NCI-H2107 treated with DMSO at 0.1 percent for 48 hours (cell line): ENCODE results near the gene PRR12.

Experiments used
- DNase-seq: peaks from one replicate; lab custom pipeline; 2025; ENCODE audit not compliant: unreplicated experiment; lab: John Stamatoyannopoulos, UW

PRR12 gene

GRCh38 chr19:49590071-49590970 is 661 bp upstream of the PRR12 start:
- DNase-seq = peak; percentile 97

DNA sequence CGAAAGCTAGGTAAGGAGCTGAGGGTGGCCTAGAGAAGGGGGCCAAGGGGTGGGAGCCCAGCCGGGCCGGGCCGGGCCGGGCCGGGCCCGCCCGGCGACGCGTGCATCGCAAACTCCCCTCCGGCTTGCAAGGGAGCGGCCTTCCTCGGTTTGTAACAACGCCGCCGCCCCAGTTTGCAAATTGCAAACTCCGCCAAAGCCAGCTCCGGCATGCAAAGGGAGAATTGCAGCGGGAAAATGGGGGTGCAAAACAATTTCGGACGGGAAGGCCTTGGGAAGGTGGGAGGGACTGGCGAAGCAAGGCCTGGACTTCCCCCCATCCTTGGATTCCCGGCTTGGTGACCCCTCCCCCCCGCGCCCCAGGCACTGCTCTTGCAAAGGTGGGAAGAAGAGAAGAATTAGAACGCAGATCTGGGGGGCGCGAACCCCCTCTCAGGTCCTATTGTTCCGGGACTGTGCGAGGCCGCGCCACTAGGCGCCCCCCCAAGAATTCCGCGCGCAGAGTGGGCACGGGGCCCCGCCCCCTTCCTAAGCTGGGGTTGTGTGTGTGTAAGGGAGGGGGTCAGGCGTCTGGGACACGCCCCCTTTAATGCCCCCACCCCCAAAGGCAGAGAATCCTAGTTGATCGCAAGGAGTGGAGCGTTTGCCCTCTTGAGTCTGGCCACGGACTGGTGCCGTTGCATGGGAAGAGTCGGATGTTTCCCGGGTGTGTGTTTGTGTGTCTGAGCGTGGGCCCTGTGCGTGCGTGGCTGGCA is 926 bp downstream of the PRR12 start:
- DNase-seq = no peak

DNA sequence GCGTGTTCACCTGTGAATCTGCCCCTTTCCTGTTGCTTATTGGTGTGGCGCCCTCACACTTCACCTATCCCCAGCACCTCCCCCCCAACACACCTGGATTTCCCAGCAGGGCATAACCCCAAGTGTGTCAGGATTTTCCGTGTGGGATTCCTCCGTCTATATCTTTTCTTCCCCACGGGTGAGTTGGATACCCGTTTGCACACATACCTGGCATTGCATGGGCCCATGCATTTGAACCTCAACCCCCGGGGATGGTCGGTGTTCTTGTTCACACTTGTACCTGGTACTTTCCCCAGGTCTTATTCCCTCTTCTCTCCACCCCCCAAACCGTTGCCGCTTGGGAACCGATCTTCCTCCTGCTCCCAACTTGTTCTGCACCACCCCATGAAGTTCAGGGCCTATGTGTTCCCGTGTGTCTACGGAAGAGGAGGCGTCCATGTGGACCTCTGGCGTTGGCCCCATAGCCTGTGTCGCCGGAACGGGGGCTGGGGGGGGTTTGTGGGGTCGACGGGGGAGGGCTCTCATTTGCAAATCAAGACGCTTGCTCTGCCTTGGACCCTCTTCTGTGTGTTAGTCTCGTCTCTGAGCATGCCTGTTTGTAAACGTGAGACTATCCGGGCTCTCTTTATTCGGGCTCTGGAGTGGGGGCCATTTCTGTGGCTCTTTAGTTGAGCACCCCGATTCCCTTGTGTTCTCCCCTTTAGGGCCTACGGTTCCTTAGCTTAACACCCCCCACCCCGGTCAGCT is 1.7 kb downstream of the PRR12 start:
- DNase-seq = no peak

DNA sequence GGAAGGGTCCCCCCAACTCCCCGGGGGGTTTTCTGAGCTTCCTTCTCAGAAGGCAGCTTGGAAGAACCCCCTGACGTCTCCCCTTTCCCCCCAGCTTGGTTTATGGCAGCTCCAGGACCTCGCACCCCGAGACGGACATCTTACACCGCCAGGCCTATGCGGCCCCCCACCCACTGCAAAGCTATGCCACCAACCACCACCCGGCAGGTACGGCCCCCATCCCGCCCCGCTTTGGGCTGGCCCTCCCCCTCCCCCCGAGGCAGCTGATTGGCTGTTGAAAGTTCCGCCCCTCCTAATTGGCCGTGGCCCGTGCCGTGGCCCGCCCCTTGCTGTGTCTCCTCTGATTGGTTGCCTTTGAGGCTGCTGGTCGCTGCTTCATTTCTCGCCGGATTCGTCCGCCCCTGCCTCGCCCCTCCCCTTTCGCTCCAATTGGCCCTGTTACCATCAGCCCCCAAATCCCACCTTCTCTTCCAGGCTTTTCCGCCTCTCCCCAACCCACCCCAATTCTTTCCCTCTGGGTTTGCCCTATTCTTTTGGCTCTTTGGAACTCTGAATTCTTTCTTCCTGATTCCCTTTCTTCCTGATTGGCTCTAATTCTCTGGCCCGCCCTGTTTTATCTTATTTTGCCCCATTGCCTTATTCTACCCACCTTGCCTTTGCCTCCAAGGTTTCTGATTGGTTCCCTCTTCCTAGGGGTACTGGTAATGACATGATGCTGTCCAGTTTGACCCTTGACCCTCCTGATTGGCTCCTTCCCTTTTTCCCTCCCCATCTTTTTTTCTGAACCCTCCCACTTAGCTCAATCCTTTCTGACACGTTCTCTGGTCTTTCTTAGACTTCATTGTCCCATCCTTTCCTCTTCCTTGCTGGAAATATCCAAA is 2.5 kb downstream of the PRR12 start:
- peak; percentile 10 for DNase-seq

- DNase-seq = no peak
Measured at GRCh38 chr19:49594157-49594992, 3.4 kb downstream of the PRR12 start.

DNA sequence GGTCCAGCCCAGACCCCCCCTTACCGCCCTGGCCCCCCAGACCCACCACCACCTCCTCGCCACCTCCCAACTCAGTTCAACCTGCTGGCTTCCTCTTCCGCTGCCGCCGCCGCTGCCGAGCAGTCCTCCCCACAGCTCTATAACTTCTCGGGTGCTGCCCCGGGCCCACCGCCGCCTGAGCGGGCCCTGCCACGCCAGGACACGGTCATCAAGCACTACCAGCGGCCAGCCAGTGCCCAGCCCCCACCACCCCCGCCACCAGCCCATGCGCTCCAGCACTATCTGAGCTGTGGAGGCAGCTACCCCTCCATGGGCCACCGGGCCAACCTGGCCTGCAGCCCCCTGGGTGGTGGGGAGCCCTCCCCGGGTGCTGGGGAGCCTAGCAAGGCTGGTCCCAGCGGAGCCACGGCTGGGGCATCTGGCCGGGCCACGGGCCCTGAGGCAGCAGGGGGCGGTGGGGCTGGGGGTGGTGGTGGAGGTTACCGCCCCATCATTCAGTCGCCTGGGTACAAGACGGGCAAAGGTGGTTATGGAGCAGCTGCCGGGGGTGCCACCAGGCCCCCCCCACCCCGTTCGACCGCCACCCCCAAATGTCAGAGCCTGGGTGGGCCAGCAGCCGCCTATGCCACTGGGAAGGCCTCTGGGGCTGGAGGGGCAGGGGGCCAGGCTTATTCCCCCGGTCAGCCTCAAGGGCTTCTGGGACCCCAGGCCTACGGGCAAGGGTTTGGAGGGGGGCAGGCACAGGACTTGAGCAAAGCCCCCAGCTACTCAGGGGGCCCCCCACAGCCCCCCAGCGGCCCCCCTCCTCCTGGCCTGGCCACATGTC is 4.2 kb downstream of the PRR12 start:
- DNase-seq = no peak

- DNase-seq = no peak
Measured at GRCh38 chr19:49595819-49596404, 4.9 kb downstream of the PRR12 start.

- no peak for DNase-seq
Measured at GRCh38 chr19:49596407-49596806, 5.4 kb downstream of the PRR12 start.

GRCh38 chr19:49596954-49597702 is 6.1 kb downstream of the PRR12 start:
- DNase-seq = no peak

DNA sequence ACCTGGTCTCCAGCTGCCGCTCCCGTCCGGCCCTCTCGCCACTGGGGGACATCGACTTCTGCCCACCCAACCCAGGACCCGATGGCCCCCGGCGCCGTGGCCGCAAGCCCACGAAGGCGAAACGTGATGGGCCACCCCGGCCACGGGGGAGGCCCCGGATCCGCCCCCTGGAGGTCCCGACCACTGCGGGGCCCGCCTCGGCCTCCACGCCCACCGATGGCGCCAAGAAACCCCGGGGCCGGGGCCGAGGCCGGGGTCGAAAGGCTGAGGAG is 6.7 kb downstream of the PRR12 start:
- DNase-seq = no peak

DNA sequence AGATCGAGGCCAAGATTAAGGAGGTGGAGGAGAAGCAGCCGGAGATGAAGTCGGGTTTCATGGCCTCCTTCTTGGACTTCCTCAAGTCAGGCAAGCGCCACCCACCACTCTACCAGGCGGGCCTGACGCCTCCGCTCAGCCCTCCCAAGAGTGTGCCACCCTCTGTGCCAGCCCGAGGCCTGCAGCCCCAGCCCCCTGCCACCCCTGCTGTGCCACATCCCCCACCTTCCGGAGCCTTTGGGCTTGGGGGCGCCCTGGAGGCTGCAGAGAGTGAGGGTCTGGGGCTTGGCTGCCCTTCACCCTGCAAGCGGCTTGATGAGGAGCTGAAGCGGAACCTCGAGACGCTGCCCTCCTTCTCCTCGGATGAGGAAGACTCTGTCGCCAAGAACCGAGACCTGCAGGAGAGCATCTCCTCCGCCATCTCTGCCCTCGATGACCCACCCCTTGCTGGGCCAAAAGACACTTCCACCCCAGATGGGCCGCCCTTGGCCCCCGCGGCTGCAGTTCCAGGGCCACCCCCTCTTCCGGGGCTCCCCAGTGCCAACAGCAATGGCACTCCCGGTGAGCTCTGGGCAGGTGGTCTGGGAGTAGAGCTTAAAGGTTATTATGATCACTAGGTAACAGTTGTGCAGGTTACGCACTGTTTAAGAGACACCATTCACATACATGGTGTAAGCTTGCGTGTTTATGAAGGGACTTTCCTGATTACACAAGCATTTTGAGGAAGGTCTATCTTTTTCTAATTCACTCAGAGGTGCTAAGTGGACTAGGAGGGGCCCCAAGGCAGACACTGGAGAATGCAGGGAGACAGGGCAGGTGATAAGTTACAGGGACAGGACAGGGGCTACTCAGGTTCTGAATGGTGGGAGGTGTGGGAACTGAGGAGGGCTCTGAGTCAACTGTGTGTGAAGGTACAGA is 8.7 kb downstream of the PRR12 start:
- no peak for DNase-seq

- DNase-seq = no peak
Measured at GRCh38 chr19:49601482-49602038, 10.6 kb downstream of the PRR12 start.

- DNase-seq = no peak
Measured at GRCh38 chr19:49602806-49603205, 11.8 kb downstream of the PRR12 start.

DNA sequence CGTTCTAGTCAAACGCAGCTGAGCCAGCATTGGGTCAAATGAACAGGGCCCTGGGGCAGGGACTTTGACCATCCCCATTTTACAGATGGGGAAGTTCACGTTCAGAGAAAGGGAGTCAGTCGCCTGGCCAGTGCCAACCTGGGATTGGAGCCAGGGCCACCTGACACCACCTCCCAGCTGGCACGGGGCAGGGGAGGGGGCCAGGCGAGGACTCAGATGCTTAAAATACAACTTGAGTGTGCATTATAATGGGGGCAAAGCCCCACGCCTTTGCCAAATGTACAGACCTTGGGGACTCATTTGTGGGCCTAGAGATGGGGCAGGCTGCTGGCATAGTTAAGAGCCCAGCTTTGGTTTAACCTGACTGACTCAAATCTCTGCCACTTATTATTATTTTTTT is 14.6 kb downstream of the PRR12 start:
- DNase-seq = no peak

- DNase-seq = no peak
Measured at GRCh38 chr19:49609499-49610092, 18.6 kb downstream of the PRR12 start.

DNA sequence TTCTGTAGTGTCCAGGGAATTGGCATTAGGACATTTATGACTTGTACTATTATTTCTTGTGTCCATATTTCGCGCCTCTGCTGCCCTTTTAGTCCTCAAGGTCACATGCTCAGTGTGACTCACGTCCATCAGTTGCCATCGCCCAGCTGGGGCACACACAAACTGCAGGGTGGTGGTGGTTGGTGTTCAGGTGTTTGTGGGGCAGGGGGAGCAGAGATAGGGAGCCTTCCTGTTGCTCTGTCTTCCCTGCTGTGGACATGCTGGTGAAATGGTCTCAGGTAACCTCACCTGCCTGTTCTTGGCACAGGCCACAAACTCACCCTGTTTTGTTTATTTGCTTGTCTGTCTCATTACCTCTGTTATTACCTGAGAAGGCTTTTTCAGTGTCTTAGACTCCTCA is 22.4 kb downstream of the PRR12 start:
- peak; percentile 11 for DNase-seq
